GM18873 (cell line): ENCODE data around the gene MYO1G.

ENCODE experiments used
- ATAC-seq: cut with Tn5 transposase; IDR thresholded peaks from one replicate; pipeline ENCODE4 v1.9.1; 2021; ENCODE audit warnings: mild to moderate bottlenecking, moderate library complexity, moderate number of reproducible peaks; ENCODE audit not compliant: unreplicated experiment, low FRiP score

The MYO1G gene

DNA sequence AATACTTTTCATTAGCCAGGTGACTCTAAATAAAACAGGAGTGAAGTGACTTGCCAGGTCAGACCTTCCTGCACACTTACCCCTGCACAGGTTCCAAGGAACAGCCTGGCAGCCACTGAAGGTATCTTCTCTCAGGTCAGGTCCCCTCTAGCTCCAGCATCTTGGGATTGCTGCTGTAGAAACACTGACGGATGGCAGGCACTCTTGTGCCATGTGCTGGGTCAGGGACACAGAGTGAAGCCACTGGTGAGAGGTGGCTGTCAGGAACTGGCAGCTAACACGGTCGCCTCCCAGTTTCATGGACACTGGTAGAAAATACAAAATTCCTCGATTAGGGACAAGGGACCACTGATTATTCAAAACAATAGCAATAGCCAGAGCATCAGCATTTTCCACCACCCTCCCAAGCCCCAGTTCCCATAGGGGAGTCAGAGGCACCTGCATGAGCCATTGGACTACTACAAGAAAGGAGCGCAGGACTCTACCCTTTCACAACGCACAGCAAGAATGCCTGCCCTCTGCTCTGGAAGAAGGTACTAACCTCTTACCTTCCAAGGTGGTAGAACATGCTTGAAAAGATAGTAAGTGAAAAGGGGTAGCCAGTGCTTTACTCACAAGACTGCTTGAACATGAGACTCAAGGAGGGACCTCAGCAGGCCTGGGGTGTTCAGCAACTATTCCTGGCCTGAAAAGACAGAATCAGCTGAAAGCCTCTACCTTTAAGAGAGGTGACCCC, 5.1 kb upstream of the MYO1G start:
- no peak for ATAC-seq

DNA sequence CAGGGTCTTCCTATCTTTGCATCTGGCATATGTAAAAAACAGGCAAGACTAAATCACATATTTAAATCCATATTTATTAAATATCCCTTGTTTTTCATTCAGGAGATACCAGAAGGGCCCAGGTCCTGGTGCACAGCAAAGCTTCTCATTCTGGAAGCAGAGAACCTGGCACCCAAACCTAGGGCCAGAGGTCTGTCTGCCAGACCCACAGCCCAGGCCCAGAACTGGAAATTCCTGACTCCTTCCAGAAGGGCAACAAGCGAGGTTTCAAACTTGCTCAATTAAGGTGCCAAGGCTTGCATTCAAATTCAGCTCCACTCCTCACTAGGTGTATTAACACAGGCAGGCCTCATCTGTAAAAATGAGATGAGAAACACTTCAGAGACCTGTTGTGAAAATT, 4.2 kb upstream of the MYO1G start:
- no peak for ATAC-seq

DNA sequence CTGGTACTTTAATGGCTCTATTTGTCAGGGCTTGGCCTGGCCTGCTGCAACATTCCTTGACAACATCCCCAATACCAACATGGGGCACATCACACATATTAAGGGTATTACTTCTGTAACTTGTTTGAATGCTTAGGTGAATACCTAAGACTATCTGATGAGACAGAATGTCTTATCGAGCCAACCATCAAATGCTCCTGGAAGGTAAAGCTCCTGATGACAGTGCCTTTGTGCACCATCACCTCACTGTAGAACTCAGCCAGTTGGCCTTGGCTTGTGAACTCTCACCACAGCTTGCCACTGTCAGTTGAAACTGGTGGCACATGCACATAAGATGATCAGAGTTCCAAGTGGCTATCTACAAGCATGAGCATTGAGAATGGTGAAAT, 3.7 kb upstream of the MYO1G start:
- no peak for ATAC-seq

DNA sequence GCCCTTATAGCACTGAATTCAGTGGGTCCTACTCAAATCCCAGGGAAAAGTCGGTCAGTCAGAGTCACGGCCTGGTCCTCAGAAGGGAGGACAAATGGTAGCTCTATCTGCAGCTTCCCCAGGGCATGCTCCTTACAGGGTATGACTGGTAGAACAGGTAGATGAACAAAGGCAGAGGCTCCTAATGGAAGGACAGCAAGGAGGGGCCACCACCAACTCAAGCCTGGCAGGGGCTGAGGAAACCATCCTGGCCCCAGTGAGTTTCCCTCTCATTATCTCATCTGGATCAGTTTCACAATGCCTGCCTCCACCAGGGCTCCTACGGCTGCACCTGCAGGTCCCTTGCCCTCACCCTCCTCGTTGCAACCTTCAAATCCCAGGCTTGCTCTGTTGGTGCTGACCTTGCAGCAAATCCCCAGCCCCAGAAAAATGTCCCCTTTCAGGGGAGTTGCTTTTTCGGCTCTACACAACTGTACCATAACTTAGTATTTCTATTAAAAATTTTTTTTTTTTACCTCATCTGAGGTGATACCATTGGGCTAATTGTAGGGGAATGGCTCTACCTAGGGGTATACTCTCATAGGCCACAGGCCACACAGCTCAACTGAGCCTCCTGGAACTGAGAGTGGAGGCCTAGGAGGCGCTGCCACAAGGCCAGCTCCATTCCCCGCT, 2.4 kb upstream of the MYO1G start:
- ATAC-seq, result peak; percentile 7

DNA sequence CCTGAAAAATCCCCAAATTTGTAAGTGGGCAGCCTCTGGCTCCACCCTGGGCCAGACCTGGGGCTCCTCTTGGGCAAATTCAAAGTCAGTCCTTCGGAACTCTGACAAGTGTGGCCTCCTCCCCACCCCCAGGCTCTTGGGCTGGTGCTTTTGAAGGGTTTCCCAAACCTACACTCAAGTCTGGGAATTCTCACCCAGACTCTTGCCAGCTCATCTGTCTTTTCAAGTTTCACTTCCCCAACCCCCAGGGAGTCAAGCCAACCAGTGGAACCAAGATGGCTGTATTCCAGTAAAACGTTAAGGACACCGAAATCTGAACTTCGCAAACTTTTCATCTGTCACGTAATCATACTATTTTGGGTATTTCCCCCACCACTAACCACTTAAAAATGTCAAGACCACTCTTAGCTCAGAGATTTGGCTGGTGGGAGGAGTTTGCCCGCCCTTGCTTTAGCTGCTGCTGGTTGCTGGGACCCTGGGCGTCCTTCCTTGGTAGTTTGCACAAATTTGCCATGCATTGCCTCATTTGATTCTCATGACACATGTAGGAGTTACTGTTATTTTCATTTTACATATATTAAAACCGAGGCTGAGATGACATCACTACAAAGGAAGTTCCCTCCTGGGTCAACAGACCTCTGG, 1.7 kb upstream of the MYO1G start:
- peak; percentile 47 for ATAC-seq

DNA sequence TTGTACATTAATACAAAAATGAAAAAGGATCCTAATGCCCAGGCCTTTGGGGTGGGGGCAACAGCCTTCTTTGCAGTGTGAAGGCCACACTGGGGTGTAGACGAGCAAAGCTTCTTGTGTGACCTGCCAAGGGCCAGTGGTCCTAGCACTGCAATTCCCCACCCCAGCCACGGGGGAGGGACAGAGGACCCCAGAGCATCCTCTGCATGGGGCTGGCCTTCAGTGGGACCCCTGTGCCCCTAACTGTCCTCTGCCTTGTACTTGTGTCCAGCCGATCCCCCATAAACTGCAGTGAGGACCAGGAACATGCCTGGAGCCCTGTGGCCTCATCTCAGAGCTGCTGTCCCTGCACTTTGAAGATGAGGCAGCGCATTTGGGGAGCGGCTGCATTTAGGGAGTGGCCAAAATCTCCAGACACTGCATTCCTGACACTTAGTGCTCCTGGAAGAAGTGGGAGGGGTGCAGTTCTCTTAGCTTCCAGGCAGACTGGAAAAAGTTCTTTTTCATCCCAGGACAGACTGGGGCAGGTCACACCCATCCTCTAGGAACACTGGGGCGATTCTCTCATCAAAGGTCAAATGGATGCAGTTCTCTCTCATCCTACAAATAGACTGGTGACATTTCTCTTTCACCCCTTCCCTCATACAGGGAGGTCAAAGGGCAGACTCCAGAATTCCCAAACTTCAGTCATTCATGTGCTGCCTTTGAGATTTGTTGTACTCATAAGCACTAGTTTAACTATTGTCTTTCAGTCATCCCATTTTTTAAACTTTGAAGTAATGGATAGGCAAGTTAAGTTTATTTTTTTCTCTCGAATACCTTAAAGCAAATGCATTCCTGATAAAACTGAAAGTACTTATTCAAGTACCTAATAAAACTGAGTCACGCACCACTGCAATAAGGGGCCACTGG, 922 bp upstream of the MYO1G start:
- ATAC-seq, result no peak

DNA sequence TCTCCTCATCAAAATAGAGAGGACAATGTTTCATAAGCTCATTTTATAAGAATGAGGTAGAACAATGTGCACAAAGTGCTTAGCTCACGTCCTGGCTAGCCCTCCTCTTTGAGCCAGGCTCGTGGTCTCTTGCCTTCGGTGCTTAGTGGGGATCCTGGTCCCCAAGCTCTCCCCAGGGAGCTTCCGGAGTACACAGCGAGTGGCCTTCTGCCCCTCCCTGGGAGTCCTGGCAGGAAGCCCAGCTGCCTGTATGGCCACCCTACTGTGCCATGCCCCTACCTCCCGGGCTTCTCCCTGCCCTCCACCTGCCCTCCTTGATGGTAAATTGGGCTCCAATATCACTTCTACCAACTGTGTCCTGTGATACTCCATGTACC, 868 bp downstream of the MYO1G start:
- ATAC-seq, result no peak

DNA sequence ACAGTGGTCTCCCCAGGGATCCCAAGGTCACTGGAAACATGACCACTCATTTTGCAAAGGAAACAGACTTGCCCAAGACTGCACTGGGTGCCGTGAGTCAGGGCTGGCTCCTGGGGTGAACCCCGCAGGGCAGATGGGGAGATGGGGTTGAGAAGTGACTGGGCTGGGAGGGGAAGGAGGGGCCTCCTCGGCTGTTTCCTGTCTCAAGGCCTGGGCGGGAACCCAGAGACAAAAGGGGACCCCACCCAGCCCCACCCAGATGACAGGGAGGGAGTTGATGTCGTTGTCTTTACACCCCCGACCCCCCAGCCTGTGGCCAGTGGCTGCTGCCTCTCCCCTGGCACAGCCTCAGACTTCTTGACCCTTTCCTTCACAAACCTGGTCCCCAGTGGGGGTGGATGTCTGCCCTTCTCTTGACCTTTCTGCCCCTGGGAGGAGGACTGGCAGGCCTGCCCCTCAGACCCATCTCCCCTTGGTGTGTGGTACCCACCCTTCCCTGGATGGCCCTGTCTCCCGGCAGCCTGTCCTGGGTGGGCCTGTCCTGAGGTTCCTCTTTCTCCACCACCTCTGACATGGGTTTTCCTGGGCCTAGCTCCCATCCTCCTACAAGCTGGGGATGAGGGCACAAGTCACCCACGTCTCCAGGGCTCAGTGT, 1.4 kb downstream of the MYO1G start:
- no peak for ATAC-seq

DNA sequence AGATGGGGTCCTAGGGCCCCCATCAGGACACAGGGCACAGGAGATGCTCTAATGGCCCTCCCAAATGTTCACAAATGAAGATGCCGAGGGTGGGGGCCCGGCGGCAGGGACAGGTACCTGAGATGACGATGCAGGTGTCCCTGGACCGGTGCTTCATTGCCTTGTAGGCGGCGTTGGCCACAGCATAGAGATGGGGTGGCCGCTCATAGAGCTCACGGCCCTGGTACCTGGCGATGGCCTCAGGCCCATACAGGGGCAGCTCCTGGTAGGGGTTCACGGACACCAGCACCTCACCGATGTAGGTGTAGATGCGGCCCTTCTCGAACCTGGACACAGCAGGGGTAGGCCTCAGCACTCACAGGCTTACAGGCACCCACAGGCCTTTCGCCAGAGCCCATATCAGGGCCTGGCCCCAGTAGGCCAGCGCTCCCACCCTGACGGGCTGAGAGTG, 2.0 kb downstream of the MYO1G start:
- ATAC-seq, result no peak

DNA sequence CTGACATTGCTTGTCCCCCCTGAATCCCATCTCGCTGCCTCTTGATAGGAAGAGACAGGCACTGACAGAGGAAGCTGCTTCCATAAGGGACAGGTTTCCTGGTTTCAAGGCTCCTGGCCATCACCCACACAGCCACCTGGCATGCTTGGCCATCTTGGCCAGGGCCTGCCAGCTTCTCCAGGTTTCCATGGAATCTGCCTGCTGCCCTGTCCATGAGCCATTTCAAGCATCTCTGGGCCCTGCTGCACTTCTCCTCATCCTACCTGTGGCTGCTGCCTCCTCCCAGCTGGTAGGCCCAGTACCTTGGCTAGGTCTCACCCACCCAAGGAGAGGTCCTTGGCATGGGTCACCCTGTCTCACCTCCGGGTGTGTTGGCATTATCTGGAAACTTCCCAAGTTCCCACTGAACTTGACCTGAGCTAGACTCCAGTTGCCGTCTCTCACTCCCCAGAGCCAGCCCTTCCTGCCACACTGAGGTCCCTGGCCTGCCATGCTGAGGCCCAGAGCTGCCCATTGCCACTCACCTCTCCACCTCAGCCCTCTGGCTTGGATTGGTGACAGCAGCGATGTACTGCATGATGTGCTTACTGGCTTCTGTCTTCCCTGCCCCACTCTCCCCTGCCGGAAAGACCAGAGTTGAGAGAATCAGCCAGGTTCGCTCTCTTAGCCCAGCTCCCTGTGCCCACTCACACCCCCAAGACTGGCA, 2.6 kb downstream of the MYO1G start:
- ATAC-seq, result no peak

DNA sequence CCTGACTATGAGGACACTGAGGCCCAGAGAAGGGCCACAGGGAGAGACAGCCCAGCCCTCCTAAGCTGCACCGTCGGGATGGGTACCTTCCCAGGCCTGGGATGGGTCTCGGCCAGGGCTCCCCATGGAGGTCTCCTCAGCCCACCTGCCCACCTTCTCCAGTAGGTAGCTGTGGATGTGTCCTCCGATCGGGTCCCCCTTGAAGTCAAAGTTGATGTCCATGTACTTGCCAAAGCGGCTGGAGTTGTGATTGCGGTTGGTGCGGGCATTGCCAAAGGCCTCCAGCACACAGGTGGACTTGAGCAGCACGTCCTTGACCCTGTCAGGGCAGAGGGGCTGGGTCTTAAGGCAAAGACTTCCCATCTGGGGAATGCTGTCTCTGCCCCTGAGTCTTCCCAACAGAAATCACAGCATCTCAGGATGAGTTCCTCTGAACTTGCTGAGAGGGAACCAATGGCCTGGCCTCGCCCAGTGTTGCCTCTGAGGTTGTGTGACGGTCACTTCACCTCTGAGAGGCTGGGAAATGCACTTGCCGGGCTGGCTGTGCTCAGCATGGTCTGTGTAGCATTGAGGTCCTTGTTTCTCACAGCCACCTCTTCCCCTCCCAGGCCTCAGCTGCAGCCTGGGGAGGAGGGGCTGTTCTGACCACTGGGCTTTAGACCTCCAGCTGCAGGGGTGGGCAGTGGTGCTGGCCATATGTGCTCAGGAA, 3.3 kb downstream of the MYO1G start:
- ATAC-seq, result no peak

DNA sequence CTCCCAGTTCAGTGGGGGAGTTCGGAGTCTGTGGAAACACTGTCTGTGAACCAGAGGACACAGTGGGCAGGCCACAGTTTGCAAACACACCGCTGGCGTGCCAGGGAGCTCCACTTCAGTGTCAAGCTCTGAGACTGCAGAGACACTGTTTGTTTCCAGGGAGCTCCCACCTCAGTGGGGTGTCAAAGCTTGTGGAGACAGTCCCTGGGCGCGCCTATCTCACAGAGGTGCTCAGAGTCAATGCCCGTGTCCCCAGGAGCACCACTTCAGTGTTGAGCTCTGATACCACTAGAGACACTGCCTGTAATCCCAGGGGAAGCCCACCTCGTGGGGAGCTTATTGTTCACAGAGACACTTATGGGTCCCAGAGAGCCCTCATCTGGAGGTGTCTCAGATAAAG, 4.3 kb downstream of the MYO1G start:
- ATAC-seq, result no peak

DNA sequence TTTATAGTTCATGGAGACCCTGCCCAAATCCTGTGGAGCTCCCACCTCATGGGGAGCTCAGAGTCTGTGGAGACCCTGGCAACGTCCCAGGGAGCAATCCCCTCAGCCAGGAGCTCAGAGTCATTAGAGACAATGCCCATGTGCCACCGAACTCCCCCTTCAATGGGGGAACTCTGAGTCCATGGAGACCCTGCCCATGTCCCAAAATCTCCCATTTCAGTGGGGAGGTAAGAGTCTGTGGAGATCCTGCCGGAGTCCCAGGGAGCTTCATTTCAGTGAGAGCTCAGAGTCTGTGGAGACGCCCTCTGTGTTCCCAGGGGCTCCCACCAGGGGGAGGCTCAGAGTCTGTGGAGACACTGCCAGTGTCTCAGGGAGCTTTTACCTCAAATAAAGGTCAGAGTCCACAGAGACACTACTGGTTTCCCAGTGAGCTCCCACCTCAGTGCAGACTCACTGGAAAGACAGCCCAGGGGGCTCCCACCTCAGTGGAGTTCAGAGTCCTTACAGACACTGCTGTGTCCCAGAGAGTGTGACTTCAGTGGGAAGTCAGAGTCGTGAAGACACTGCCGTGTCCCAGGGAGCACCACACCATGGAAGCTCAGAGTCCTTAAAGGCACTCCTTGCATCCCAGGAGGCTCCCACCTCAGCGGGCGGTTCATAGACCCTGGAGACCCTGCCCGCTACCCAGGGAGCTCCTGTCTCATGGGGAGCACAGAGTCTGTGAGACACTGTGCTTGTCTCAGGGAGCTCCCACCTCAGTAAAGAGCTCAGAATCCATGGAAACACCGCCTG, 5.0 kb downstream of the MYO1G start:
- ATAC-seq, result no peak

DNA sequence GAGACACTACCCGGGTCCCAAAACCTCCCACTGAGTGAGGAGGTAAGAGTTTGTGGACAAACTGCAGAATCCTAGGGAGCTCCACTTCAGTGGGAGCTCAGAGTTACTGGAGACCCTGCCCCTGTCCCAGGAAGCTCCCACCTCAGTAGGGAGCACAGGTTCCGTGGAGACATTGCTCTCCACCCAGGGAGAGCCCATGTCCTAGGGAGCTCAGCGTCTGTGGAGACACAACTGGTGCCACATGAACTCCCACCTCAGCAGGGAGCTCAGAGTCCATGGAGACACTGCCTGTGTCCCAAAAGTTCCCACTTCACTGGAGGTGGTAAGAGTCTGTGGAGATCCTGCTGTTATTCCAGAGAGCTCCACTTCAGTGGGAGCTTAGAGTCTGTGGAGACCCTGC, 6.3 kb downstream of the MYO1G start:
- ATAC-seq, result no peak

DNA sequence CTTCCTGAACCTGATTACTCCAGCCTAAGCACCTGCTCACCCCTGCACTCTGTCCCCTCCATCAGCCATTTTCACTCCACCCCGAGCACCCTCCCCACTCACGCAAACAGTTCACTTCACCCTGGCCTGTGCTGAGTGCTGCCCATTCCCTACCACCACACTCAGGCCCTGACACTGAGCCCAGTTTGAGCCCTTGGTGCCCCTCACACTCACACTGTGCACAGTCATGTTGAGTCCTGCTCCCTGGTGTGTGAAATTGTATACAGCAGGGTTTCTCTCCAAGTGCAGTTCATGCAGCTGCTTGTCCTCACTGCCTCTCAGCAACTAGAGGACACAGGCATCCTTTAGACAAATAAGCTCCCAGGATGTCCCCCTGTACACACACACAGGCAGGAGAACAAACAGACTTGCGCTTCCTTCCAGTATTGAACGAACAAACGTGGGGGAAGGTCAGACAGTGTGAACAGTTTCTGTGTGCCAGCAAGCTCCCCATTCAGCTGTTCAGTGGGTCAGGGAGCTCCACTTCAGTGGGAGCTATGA, 6.8 kb downstream of the MYO1G start:
- ATAC-seq, result no peak

DNA sequence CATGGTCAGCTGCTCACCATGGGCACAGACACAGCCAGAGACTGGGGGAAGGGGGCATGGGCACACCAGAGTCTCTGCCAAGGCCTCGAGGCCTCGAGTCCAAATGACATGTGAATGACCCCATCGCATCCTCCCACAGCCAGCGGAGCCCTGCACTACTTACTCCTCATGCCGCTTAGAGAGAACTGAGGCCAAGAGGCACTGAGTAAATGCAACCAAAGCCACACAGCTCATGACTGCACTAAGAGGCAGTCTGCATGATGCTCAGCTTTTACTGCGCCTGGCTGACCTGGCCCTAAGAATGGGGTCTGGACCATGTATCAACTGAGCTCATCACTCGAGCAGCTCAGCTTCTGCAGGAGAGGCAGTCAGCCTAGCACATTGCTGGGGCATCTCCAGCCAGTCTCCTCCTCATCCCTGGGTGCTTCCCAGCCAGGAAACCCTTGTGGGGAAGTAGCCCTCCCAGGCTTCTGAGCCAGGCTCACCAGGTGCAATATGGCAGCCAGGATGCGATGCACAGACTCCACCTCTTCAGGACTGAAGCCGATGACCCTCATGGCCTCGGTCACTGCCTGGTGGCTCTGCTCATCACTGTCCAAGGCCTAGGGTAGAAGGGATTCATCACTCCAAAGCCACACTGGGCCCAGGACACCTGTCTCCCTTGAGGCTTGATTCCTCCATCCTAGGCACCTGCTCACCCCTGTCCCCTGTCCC, 7.5 kb downstream of the MYO1G start:
- no peak for ATAC-seq

DNA sequence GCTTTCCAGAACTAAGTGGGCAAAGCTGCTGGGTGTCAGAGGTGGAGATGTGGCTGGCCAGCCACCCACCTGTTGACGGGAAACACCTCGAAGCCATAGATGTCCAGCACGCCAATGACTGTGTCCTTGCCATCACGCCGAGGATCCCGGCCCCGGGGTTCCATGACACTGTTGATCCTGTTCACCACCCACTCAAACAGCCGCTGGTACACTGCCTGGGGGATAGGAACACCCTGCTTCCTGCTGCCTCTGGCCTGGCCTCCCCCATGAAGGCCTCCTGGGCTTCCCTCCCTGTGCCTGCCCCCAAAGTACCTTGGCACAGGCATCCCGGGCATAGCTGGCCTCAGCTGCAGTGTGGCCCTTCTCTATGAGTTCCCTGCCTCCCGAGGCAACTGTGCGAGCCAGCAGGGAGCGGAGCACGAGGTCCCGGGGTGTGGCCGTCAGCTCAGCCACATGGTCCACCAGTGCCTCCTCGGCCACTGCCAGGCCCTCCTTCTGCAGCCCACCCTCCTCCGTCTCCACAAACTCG, 8.2 kb downstream of the MYO1G start:
- no peak for ATAC-seq
